Activated CD8-positive, alpha-beta memory T cell treated with anti-CD3 and anti-CD28 coated beads for 4 hours (primary cell): Measurements from ENCODE around the gene SACM1L.
A peak's percentile ranks its signal among the peaks of the same experiment; 100 is the strongest.
"Not testable (repeated sequence)": the region's sequence is repeated elsewhere in the genome, so short reads cannot be mapped to it uniquely, and the experiment has no call there.

Experiments
- DNase-seq, 2 donors: peaks; one replicate each; pipeline ENCODE4 v3.0.0-alpha.2; 2020; ENCODE audit warnings: low read depth in 2 of 2

Gene SACM1L

DNA sequence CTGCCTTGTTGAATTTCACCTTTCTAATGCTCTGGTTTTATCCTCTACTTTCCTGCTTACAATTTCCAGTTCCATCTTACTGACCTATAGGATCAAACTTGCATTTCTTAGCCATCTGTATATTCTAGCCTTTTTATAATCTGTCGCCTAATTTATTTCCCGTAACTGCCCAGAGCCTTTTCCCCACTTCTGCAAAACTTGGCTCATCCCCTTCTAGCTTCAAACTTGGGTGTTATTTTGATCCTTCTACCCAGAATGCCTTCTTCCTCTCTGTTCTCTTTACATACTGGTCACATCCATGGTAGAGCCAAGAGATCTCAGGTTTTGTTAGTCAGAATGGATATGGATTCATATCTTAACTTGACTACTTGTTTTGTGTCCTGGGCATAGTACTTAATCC lies 2.6 kb downstream of the SACM1L start:
- DNase-seq = no peak

GRCh38 chr3:45692866-45693265 lies 3.7 kb downstream of the SACM1L start:
- no peak for DNase-seq

GRCh38 chr3:45693941-45694521 lies 4.8 kb downstream of the SACM1L start:
- peak in 1 of 2 donors; percentile 25 for DNase-seq

- DNase-seq = not testable (repeated sequence)
Measured at GRCh38 chr3:45695166-45695565, 6.0 kb downstream of the SACM1L start.

DNA sequence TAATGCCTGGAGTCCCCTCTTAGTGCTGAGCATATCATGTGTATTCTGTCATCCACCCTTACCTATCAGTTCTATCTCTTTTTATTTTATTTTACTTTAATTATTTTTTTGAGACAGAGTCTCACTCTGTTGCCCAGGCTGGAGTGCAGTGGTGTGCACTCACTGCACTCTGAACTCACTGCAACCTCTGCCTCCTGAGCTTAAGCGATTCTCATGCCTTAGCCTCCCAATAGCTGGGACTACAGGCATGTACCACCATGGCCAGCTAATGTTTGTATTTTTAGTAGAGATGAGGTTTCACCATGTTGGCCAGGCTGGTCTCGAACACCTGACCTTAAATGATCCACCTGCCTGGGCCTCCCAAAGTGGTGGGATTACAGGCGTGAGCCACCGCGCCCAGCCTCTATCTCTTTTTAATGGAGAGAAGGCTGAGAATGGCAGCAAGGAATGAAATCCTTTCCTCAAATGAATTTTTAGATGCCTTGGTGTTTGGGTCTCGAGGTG lies 11.4 kb downstream of the SACM1L start:
- DNase-seq = no peak

- no peak for DNase-seq
Measured at GRCh38 chr3:45701172-45701867, 12.1 kb downstream of the SACM1L start.

- no peak for DNase-seq
Measured at GRCh38 chr3:45704301-45704943, 15.2 kb downstream of the SACM1L start.

DNA sequence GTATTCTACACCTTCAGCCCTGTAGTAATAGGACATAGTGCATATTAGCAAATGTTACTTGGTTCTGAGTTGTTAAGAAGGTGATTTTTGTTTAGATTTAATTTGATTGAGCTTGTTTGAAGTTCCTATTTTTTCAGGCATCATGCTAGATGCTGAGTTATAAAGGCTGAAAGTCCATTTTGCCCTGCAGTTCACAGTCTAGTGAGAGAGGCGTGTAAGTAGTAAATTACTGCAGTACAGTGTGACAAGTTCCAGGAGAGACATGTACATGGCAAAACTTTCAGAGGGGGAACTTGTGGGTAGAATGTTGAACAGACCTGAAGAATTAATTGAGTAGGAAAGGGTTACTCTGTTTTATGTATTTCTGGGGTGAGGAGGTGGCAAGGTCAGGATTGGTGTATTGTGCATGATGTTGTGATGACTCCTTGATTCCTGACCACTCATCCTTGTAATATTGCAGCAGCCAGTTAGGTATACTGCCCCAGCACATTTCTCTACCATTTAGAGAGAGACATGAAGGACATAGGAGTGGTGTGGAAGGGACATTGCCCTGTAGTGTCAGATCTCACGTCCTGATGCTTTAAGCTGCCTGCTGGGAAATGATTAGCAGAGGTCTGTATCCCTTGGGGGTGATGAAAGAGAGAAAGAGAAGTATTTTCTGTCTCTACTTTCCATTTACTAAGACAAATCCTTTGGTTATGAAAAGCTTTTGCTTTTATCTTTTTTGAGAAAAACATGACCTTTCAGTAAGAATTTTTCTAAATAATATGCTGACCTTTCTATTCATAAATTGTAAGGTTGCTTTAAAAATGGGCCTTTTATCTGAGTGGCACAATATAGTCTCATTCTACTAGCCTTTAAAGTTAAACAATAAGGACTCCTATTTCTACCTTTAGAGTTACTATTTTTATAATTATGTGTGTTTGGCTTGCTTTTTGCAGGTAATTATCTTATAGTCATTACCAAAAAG lies 16.9 kb downstream of the SACM1L start:
- no peak for DNase-seq

DNA sequence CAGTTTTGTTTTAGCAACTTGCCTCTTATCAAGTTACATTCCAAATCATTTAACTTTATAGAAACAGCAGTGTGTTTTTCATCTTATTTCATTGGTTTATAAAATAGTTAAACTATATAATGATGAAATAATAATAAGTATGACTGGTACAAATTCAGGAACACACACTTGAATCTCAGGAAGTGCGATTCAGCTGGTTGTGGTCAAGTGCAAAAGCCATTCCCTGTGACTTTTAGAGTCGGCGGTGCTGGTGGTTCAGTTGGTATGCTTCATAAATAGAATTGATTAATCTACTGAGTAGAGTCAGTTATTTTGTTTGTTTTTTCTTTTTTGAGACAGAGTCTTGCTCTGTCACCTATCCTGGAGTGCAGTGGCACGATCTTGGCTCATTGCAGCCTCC lies 22.7 kb downstream of the SACM1L start:
- DNase-seq = no peak

DNA sequence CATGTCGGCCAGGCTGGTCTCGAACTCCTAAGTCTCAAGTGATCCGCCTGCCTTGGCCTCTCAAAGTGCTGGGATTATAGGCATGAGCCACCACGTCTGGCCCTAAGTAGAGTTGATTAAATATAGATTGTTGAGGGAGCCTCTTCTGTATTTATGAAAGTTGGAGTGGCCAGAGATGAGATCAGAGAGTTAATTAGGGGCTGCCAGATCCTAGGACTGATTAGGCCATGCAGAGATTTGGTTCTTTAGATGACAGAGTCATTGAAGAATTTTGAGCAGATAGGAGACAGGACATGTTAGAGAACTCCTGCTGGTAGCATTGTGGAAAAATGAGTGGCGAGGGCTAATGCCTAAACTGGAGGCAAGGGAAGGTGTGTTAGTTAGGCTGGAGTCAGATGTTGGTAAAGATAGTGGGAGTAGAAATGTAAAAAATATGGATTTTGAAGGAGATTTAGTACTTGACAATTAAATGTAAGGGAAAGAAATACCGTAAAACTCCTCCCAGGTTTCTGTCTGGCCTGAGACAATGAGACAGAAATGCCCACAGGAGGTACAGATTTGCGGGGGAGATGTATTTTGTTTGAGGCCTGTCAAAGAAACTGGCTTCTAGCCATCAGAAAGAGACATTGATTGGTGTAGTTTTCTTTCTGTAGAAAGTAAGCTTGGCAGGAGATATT lies 23.4 kb downstream of the SACM1L start:
- no peak for DNase-seq

GRCh38 chr3:45715945-45716344 lies 26.7 kb downstream of the SACM1L start:
- DNase-seq = no peak

- DNase-seq = no peak
Measured at GRCh38 chr3:45716790-45717336, 27.7 kb downstream of the SACM1L start.

DNA sequence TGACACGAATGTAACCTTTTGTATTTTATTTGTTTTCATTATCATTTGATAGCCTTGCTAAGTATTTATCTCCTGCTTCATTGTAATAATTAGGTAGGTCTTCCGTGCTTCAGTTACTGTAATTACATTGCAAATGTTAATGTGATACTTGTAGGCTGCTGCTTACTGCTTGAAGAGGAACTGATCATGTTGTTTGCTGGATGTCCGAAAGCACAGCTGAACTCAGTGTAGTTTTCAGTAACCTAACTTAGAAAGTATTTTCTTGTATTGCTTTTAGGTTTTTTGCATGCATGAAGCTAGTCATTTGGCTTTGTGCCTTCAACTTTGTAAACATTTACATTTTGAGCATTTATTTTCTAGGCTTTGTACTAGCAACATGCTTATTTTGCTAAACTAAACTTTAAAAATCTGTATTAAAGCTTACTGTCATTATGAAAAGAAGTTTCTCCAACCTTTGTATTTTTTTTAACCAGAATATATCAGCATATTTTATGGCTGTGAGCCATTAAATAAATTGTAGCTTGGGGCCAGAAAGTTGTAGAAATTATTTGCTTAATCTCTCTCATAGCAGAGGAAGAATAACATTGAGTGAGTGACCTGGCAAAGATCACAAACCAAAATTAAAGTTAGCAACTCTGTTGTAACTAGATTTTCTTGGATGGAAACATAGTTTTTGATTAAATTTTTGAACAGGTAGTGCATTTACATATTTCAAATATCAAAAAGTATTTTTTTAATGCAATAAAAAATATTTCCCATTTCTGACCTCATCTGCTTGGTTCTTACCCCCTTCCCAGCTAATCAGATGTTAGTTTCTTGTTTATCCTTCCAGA lies 30.7 kb downstream of the SACM1L start:
- DNase-seq = no peak

DNA sequence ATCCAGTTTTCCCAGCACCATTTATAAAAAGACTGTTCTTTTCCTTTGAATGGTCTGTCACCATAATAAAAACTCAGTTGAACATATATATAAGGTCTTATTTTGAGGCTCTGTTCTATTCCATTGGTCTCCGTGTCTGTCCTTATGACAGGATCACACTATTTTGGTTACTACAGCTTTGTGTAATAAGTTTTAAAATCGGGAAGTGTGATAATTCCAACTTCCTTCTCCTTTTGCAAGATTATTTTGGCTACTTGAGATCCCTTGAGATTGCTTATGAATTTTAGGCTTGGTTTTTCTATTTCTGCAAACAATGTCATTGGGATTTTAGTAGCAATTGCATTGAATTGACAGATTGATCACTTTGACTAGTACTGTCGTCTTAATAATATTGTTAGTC lies 35.7 kb downstream of the SACM1L start:
- no peak for DNase-seq

DNA sequence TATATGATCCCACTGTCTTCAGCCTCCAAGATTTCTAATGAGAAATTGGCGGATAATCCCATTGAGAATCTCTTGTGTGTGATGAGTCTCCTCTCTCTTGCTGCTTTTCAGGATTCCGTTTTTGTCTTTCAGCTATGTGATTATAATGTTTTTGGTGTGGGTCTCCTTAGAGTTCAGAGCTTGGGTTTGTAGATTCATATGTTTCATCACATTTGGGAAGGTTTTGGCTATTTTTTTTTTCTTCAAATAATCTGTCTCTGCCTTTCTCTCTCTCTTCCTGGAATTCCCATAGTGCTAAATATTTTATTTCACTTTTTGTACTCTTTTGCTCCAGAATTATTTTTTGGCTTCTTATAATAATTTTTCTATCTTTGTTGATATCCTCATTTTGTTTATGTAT lies 40.4 kb downstream of the SACM1L start:
- DNase-seq = no peak

DNA sequence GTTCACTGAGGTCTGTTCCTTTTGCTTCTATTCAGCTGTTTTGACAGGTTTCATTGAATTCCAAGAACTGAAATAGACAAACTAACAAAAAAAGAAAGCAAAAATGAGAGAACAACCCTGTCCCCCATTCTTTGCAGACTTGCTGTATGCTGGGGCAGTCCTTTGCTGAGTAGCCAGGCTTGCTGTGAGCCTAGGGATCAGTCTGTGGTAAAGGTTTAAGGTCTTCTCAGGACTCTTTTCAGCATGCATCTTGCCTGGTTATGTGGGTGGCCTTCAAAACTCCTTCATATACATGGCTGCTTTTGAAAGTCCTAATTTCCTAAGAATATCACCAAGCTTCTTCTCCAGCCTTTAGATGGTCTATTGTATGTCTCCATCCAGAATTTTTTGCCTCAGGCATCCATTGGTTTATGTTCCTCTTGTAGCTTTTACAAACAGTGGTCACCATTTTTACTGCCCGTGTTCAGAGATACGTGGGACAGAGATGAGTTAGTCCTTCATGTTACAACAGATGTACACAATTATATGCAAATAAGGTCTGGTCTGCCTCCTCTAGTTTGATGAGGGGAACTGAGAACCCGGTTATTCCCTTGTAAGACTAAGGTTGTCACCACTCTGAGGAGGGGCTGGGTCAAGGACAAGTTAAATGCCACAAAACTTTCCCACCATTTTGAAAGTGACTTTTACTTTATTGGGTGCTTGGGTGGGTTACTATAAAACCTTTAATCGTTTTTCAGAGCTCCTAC lies 41.4 kb downstream of the SACM1L start:
- no peak for DNase-seq

DNA sequence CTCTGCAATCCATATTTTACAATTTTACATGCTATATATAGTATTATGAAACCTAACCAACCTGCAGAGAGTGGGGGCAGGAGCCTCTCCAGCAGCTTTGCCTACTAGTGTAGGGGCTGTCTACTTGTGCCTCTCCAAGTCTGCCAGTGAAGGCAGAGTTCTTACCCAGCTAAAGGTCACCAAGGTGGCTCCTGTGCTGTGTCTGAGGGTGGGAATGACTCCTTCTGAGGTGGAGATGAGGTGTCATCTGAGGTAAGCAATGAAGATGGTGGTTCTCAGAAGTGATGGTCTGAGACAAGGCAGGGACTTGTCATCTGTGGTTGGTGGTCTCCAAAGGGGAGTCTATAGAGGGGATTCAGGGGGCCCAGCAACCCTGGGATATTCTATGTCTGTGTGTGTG lies 47.5 kb downstream of the SACM1L start:
- DNase-seq = no peak

- DNase-seq = no peak
Measured at GRCh38 chr3:45737234-45737633, 48.0 kb downstream of the SACM1L start.

DNA sequence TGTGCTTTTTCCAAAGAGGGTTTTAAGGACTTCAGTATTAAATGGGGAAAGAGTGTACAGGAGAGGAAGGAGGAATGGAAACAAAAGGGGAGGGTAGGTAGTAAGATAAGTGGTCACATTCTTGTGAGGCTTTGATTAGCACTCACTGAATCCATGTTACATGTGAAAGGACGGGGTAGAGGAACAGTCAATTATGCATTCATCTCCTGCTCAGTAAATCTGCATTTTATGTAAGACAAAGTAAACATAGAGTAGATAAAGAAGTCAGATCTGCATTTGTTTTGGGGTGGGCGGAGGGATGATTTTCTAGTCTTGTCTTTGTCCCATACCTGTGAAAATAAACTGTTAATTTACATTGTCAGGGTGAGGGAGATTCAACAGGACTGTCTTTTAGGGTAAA lies 50.8 kb downstream of the SACM1L start:
- DNase-seq = no peak
